ENCODE measurements around the gene GSTCD.
"Not testable (repeated sequence)": the region's sequence is repeated elsewhere in the genome, so short reads cannot be mapped to it uniquely, and the experiment has no call there.

GSTCD gene

GRCh38 chr4:105679186-105679585 lies 29.4 kb upstream of the GSTCD start:
- no peak for TF ChIP-seq CTCF (IDR thresholded peaks at IDR 0.05)
- no peak overlapping the region for H3K9ac ChIP-seq
- no peaks in the 10 kb centered on the region for H3K79me2 ChIP-seq
- no peaks in the 10 kb centered on the region for H3K4me1 ChIP-seq
- no peak overlapping the region for H3K4me3 ChIP-seq (ENCODE audit: low read depth, low read length)
- H2AFZ ChIP-seq, result peak overlapping the region; percentile 15
- H3K4me2 ChIP-seq (ENCODE audit: low read length), result no peak overlapping the region
- no peaks in the 10 kb centered on the region for H3K9me3 ChIP-seq (ENCODE audit: control insufficient read depth, low read length)
- no peak overlapping the region for H3K27ac ChIP-seq
- no peaks in the 10 kb centered on the region for H3K36me3 ChIP-seq (ENCODE audit: control insufficient read depth, insufficient read depth, low read length)
- no peaks in the 10 kb centered on the region for H3K27me3 ChIP-seq (ENCODE audit: control insufficient read depth, insufficient read depth, low read length)

- H3K4me1 ChIP-seq, result no peaks in the 10 kb centered on the region
- peak overlapping the region; percentile 29 for H3K27ac ChIP-seq
- peak overlapping the region; percentile 21 for H3K4me2 ChIP-seq (ENCODE audit: low read length)
- H3K9ac ChIP-seq, result no peak overlapping the region
- TF ChIP-seq CTCF (IDR thresholded peaks at IDR 0.05), result no peak
- no peaks in the 10 kb centered on the region for H3K9me3 ChIP-seq (ENCODE audit: control insufficient read depth, low read length)
- no peaks in the 10 kb centered on the region for H3K27me3 ChIP-seq (ENCODE audit: control insufficient read depth, insufficient read depth, low read length)
- no peaks in the 10 kb centered on the region for H3K36me3 ChIP-seq (ENCODE audit: control insufficient read depth, insufficient read depth, low read length)
- H3K4me3 ChIP-seq (ENCODE audit: low read depth, low read length), result no peak overlapping the region
- no peak overlapping the region for H2AFZ ChIP-seq
- H3K79me2 ChIP-seq, result no peaks in the 10 kb centered on the region
Measured at GRCh38 chr4:105683038-105683437, 25.5 kb upstream of the GSTCD start.

GRCh38 chr4:105686571-105686970 lies 22.0 kb upstream of the GSTCD start:
- Histone ChIP-seq H2AFZ (no peak overlapping the region), H3K27ac (no peak overlapping the region), H3K4me2 (ENCODE audit: low read length) (no peak overlapping the region), H3K4me1 (no peaks in the 10 kb centered on the region), H3K27me3 (ENCODE audit: control insufficient read depth, insufficient read depth, low read length) (no peaks in the 10 kb centered on the region), H3K9me3 (ENCODE audit: control insufficient read depth, low read length) (no peaks in the 10 kb centered on the region), H3K79me2 (no peaks in the 10 kb centered on the region), H3K36me3 (ENCODE audit: control insufficient read depth, insufficient read depth, low read length) (no peaks in the 10 kb centered on the region), H3K4me3 (ENCODE audit: low read depth, low read length) (no peak overlapping the region), H3K9ac (no peak overlapping the region)
- no peak for TF ChIP-seq CTCF (IDR thresholded peaks at IDR 0.05)

- H3K4me3 ChIP-seq (ENCODE audit: low read depth, low read length); H3K27me3 ChIP-seq (ENCODE audit: control insufficient read depth, insufficient read depth, low read length); H3K27ac ChIP-seq; H3K4me1 ChIP-seq; H2AFZ ChIP-seq; H3K9ac ChIP-seq; H3K79me2 ChIP-seq; H3K4me2 ChIP-seq (ENCODE audit: low read length); H3K9me3 ChIP-seq (ENCODE audit: control insufficient read depth, low read length); H3K36me3 ChIP-seq (ENCODE audit: control insufficient read depth, insufficient read depth, low read length): not testable (repeated sequence)
Measured at GRCh38 chr4:105694812-105695211, 13.8 kb upstream of the GSTCD start.

GRCh38 chr4:105695832-105696231 lies 12.8 kb upstream of the GSTCD start:
- H3K36me3 ChIP-seq (ENCODE audit: control insufficient read depth, insufficient read depth, low read length); H3K79me2 ChIP-seq; H3K4me1 ChIP-seq; H3K9me3 ChIP-seq (ENCODE audit: control insufficient read depth, low read length); H3K4me2 ChIP-seq (ENCODE audit: low read length); H3K4me3 ChIP-seq (ENCODE audit: low read depth, low read length); H3K27me3 ChIP-seq (ENCODE audit: control insufficient read depth, insufficient read depth, low read length); H3K9ac ChIP-seq; H2AFZ ChIP-seq; H3K27ac ChIP-seq: not testable (repeated sequence)

- H3K36me3 ChIP-seq (ENCODE audit: control insufficient read depth, insufficient read depth, low read length), result no peaks in the 10 kb centered on the region
- TF ChIP-seq CTCF (IDR thresholded peaks at IDR 0.05), result no peak
- H3K4me3 ChIP-seq (ENCODE audit: low read depth, low read length), result no peak overlapping the region
- H3K27me3 ChIP-seq (ENCODE audit: control insufficient read depth, insufficient read depth, low read length), result no peaks in the 10 kb centered on the region
- H2AFZ ChIP-seq, result no peak overlapping the region
- H3K79me2 ChIP-seq, result no peaks in the 10 kb centered on the region
- H3K9me3 ChIP-seq (ENCODE audit: control insufficient read depth, low read length), result no peaks in the 10 kb centered on the region
- no peak overlapping the region for H3K4me2 ChIP-seq (ENCODE audit: low read length)
- H3K4me1 ChIP-seq, result no peaks in the 10 kb centered on the region
- no peak overlapping the region for H3K27ac ChIP-seq
- H3K9ac ChIP-seq, result no peak overlapping the region
Measured at GRCh38 chr4:105698607-105699006, 10.0 kb upstream of the GSTCD start.

All from parathyroid adenoma (tissue), 2 donors.